Panc1 (cell line): Measurements from ENCODE around the gene CIPC.

ENCODE experiments used
- CTCF ChIP-seq: fragments of 450-650 bp; IDR thresholded peaks from 2 replicates; pipeline ENCODE4 v1.5.1; 2017; ENCODE audit warnings: mild to moderate bottlenecking
- POLR2AphosphoS5 ChIP-seq: IDR thresholded peaks from 2 replicates; pipeline ENCODE4 v1.6.1; 2012; ENCODE audit warnings: mild to moderate bottlenecking, low read depth, low read length, moderate library complexity
- REST ChIP-seq, 2 experiments: IDR thresholded peaks; 2 replicates each; pipeline ENCODE4 v1.6.1; 2011 to 2012; ENCODE audit warnings: low read depth in 2 of 2, control low read depth in 1 of 2, low read length in 1 of 2, mild to moderate bottlenecking in 1 of 2, moderate library complexity in 1 of 2; ENCODE audit not compliant: insufficient read depth in 1 of 2
- SIN3A ChIP-seq: IDR thresholded peaks from 2 replicates; pipeline ENCODE4 v1.6.1; 2012; ENCODE audit warnings: low read depth, mild to moderate bottlenecking, low read length, moderate library complexity, borderline replicate concordance; ENCODE audit not compliant: insufficient read depth

- TF ChIP-seq CTCF (no peak), POLR2AphosphoS5 (no peak), REST (IDR thresholded peaks at IDR 0.05; ENCODE audit: insufficient read depth in 1 of 2, low read depth in 2 of 2, low read length in 1 of 2) (no peak), SIN3A (no peak)
Observed at GRCh38 chr14:77074969-77075368, 23.1 kb upstream of the CIPC start.
